Activated CD4-positive, alpha-beta T cell treated with anti-CD3 and anti-CD28 coated beads, Interleukin-2, amount 50 U/mL, for 1 hour (primary cell): ENCODE measurements around the gene RPTOR.
"Not testable (repeated sequence)": the region's sequence is repeated elsewhere in the genome, so short reads cannot be mapped to it uniquely, and the experiment has no call there.

ENCODE experiments used
- DNase-seq: peaks from one replicate; pipeline ENCODE4 v3.0.0-alpha.2; 2020

RPTOR gene

GRCh38 chr17:80871341-80871740 lies 326.7 kb downstream of the RPTOR start:
- no peak for DNase-seq

GRCh38 chr17:80872001-80872500 lies 327.4 kb downstream of the RPTOR start:
- no peak for DNase-seq

GRCh38 chr17:80872501-80873306 lies 328.1 kb downstream of the RPTOR start:
- DNase-seq = no peak

- no peak for DNase-seq
Measured at GRCh38 chr17:80873307-80873951, 328.8 kb downstream of the RPTOR start.

- no peak for DNase-seq
Measured at GRCh38 chr17:80874866-80875445, 330.3 kb downstream of the RPTOR start.

GRCh38 chr17:80875480-80875995 lies 330.9 kb downstream of the RPTOR start:
- not testable (repeated sequence) for DNase-seq

- not testable (repeated sequence) for DNase-seq
Measured at GRCh38 chr17:80876456-80876949, 331.9 kb downstream of the RPTOR start.

- DNase-seq = no peak
Measured at GRCh38 chr17:80876950-80877728, 332.5 kb downstream of the RPTOR start.

GRCh38 chr17:80877729-80878303 lies 333.2 kb downstream of the RPTOR start:
- DNase-seq = no peak

- no peak for DNase-seq
Measured at GRCh38 chr17:80878876-80879722, 334.5 kb downstream of the RPTOR start.

- no peak for DNase-seq
Measured at GRCh38 chr17:80879723-80880647, 335.3 kb downstream of the RPTOR start.

GRCh38 chr17:80880648-80880985 lies 336.0 kb downstream of the RPTOR start:
- DNase-seq = no peak

GRCh38 chr17:80881306-80881705 lies 336.7 kb downstream of the RPTOR start:
- no peak for DNase-seq

GRCh38 chr17:80882323-80882722 lies 337.7 kb downstream of the RPTOR start:
- no peak for DNase-seq

GRCh38 chr17:80882926-80883685 lies 338.5 kb downstream of the RPTOR start:
- no peak for DNase-seq

GRCh38 chr17:80883831-80884735 lies 339.4 kb downstream of the RPTOR start:
- DNase-seq = no peak

GRCh38 chr17:80884811-80885210 lies 340.2 kb downstream of the RPTOR start:
- no peak for DNase-seq

GRCh38 chr17:80885947-80886582 lies 341.4 kb downstream of the RPTOR start:
- DNase-seq = no peak
